Measurements from ENCODE around the gene METTL25.

- no peak for TF ChIP-seq CTCF (IDR thresholded peaks at IDR 0.05)
- TF ChIP-seq EP300 (IDR thresholded peaks at IDR 0.05), result no peak
- no peak for TF ChIP-seq POLR2A (IDR thresholded peaks at IDR 0.05; ENCODE audit: low read depth)
- TF ChIP-seq POLR2AphosphoS5 (IDR thresholded peaks at IDR 0.05), result no peak
Measured at GRCh38 chr12:82378997-82379396, 20.7 kb downstream of the METTL25 start.
